GM15510 (cell line): ENCODE results near the gene DNAJC15.

Source experiments
- POLR2A ChIP-seq: IDR thresholded peaks from 3 replicates; pipeline ENCODE4 v1.6.1; 2011; ENCODE audit warnings: borderline replicate concordance; ENCODE audit not compliant: insufficient read length; ENCODE audit errors: extremely low read depth

Gene DNAJC15

GRCh38 chr13:42997381-42997780 is 26.0 kb upstream of the DNAJC15 start:
- TF ChIP-seq POLR2A: no peak

- no peak for TF ChIP-seq POLR2A
Observed at GRCh38 chr13:42999491-42999890, 23.9 kb upstream of the DNAJC15 start.

- no peak for TF ChIP-seq POLR2A
Observed at GRCh38 chr13:43000676-43001075, 22.7 kb upstream of the DNAJC15 start.

- TF ChIP-seq POLR2A: no peak
Observed at GRCh38 chr13:43002021-43002420, 21.4 kb upstream of the DNAJC15 start.

- TF ChIP-seq POLR2A: no peak
Observed at GRCh38 chr13:43003010-43003409, 20.4 kb upstream of the DNAJC15 start.

- no peak for TF ChIP-seq POLR2A
Observed at GRCh38 chr13:43003729-43004128, 19.7 kb upstream of the DNAJC15 start.

- TF ChIP-seq POLR2A: no peak
Observed at GRCh38 chr13:43005460-43006236, 17.7 kb upstream of the DNAJC15 start.

- no peak for TF ChIP-seq POLR2A
Observed at GRCh38 chr13:43006893-43007631, 16.3 kb upstream of the DNAJC15 start.

- TF ChIP-seq POLR2A: no peak
Observed at GRCh38 chr13:43008596-43008995, 14.8 kb upstream of the DNAJC15 start.

- TF ChIP-seq POLR2A: no peak
Observed at GRCh38 chr13:43009506-43009905, 13.9 kb upstream of the DNAJC15 start.

- no peak for TF ChIP-seq POLR2A
Observed at GRCh38 chr13:43014162-43014561, 9.2 kb upstream of the DNAJC15 start.

GRCh38 chr13:43016226-43016625 is 7.2 kb upstream of the DNAJC15 start:
- TF ChIP-seq POLR2A: no peak

- TF ChIP-seq POLR2A: no peak
Observed at GRCh38 chr13:43019811-43020210, 3.6 kb upstream of the DNAJC15 start.

GRCh38 chr13:43020794-43021193 is 2.6 kb upstream of the DNAJC15 start:
- TF ChIP-seq POLR2A: no peak

GRCh38 chr13:43021926-43022670 is 1.3 kb upstream of the DNAJC15 start:
- TF ChIP-seq POLR2A: no peak
